Measurements from ENCODE around the gene UVSSA. TPM values are rescaled to one million over a fixed set of nuclear protein-coding genes. Genes with fewer than 3 reads are reported as not detected.

Gene UVSSA
- total RNA-seq, 1 donor from 2014 or later = 28.3 TPM

GRCh38 chr4:1374706-1375045 lies 27.7 kb downstream of the UVSSA start:
- H3K9me3 ChIP-seq = no peaks in the 10 kb centered on the region
- intact Hi-C loops (cut with DNase I) = no loop called here
- H3K27ac ChIP-seq = no peak overlapping the region
- TF ChIP-seq CTCF (IDR thresholded peaks at IDR 0.05) = no peak
- H3K4me3 ChIP-seq = no peak overlapping the region
- H3K27me3 ChIP-seq = no peaks in the 10 kb centered on the region
- peaks cover 42% of the 10 kb centered on the region for H3K36me3 ChIP-seq
- ATAC-seq (no peak), DNase-seq (peak; percentile 40)
- H3K4me1 ChIP-seq = no peaks in the 10 kb centered on the region

- H3K9me3 ChIP-seq = no peaks in the 10 kb centered on the region
- H3K4me3 ChIP-seq = no peak overlapping the region
- peaks cover 41% of the 10 kb centered on the region for H3K36me3 ChIP-seq
- no peaks in the 10 kb centered on the region for H3K27me3 ChIP-seq
- no peak overlapping the region for H3K27ac ChIP-seq
- DNase-seq = peak; percentile 61
- intact Hi-C loops (cut with DNase I) = no loop called here
- no peak for TF ChIP-seq CTCF (IDR thresholded peaks at IDR 0.05)
- H3K4me1 ChIP-seq = no peaks in the 10 kb centered on the region
- no peak for ATAC-seq
Observed at GRCh38 chr4:1375051-1375721, 28.2 kb downstream of the UVSSA start.

- intact Hi-C loops (cut with DNase I) = no loop called here
- no peak for ATAC-seq
- peaks cover 34% of the 10 kb centered on the region for H3K36me3 ChIP-seq
- no peak for TF ChIP-seq CTCF (IDR thresholded peaks at IDR 0.05)
- H3K27me3 ChIP-seq = no peaks in the 10 kb centered on the region
- H3K4me3 ChIP-seq = no peak overlapping the region
- H3K9me3 ChIP-seq = no peaks in the 10 kb centered on the region
- no peak for DNase-seq
- no peak overlapping the region for H3K27ac ChIP-seq
- H3K4me1 ChIP-seq = no peaks in the 10 kb centered on the region
Observed at GRCh38 chr4:1375761-1376322, 28.8 kb downstream of the UVSSA start.

- Histone ChIP-seq H3K27ac (no peak overlapping the region), H3K27me3 (no peaks in the 10 kb centered on the region), H3K36me3 (peaks cover 33% of the 10 kb centered on the region), H3K4me1 (no peaks in the 10 kb centered on the region), H3K9me3 (no peaks in the 10 kb centered on the region), H3K4me3 (no peak overlapping the region)
- DNase-seq (peak; percentile 56), ATAC-seq (no peak)
- intact Hi-C loops (cut with DNase I) = no loop called here
- no peak for TF ChIP-seq CTCF (IDR thresholded peaks at IDR 0.05)
Observed at GRCh38 chr4:1376391-1376840, 29.4 kb downstream of the UVSSA start.

GRCh38 chr4:1376841-1377605 lies 30.0 kb downstream of the UVSSA start:
- peak; percentile 56 for DNase-seq
- ATAC-seq = no peak
- Histone ChIP-seq H3K27me3 (no peaks in the 10 kb centered on the region), H3K4me1 (no peaks in the 10 kb centered on the region), H3K4me3 (no peak overlapping the region), H3K27ac (no peak overlapping the region), H3K9me3 (no peaks in the 10 kb centered on the region), H3K36me3 (peaks cover 27% of the 10 kb centered on the region)
- TF ChIP-seq CTCF (IDR thresholded peaks at IDR 0.05) = no peak
- intact Hi-C loops (cut with DNase I) = no loop called here

Measured in upper lobe of right lung (tissue), 1 donor.